Activated CD8-positive, alpha-beta memory T cell treated with anti-CD3 and anti-CD28 coated beads for 48 hours (primary cell): ENCODE results near the gene PRIM2.
"Not testable (repeated sequence)": the region's sequence is repeated elsewhere in the genome, so short reads cannot be mapped to it uniquely, and the experiment has no call there.

Experiments
- DNase-seq, 3 experiments: peaks; one replicate each; pipeline ENCODE4 v3.0.0-alpha.2; 2020; ENCODE audit warnings: low read depth in 2 of 3, low spot score in 2 of 3

PRIM2 gene

DNA sequence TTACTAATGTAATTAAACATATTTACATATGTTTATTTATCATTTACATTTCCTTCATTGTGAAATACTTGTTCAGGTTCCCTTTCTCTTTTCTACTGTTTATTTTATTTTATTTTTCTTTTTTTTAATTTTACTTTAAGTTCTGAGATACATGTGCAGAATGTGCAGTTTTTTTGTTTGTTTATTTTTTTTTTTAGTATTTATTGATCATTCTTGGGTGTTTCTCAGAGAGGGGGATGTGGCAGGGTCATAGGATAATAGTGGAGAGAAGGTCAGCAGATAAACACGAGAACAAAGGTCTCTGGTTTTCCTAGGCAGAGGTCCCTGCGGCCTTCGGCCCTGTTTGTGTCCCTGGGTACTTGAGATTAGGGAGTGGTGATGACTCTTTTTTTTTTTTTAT is 8.7 kb upstream of the PRIM2 start:
- DNase-seq, result not testable (repeated sequence)

- not testable (repeated sequence) for DNase-seq
Measured at GRCh38 chr6:57310095-57310816, 7.2 kb upstream of the PRIM2 start.

GRCh38 chr6:57310817-57311157 is 6.6 kb upstream of the PRIM2 start:
- DNase-seq, result no peak

GRCh38 chr6:57311300-57312003 is 6.0 kb upstream of the PRIM2 start:
- DNase-seq, result not testable (repeated sequence)

GRCh38 chr6:57312004-57312345 is 5.5 kb upstream of the PRIM2 start:
- DNase-seq, result no peak

- no peak for DNase-seq
Measured at GRCh38 chr6:57313009-57313408, 4.4 kb upstream of the PRIM2 start.

DNA sequence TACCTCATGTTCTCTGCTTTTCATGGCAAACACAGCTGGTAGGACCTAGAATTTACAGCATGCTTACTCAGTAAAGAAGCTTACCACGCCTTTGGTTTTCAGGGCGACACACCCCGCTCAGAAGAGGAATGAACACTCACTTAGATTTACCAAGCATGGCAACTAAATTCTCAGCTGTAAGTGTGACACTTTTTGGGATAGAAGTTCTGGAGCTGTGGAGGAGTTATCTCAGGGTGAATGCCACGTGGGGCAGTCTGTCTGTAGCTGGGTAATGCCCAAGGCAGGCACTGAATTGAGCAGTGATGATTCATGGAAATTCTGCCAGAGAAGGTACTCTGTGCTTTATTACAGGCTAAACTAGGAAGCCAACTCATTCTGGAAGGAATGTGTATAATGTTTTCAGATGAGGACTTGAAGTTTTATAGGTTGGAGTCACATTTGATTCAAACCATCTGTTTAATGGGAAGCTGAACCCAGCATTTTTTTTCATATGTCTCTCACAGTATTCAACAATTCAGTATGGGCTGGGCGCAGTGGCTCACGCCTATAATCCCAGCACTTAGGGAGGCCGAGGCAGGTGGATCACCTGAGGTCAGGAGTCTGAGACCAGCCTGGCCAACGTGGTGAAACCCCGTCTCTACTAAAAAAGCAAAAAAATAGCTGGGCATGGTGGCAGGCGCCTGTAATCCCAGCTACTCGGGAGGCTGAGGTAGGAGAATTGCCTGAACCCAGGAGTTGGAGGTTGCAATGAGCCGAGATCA is 3.5 kb upstream of the PRIM2 start:
- DNase-seq, result no peak

DNA sequence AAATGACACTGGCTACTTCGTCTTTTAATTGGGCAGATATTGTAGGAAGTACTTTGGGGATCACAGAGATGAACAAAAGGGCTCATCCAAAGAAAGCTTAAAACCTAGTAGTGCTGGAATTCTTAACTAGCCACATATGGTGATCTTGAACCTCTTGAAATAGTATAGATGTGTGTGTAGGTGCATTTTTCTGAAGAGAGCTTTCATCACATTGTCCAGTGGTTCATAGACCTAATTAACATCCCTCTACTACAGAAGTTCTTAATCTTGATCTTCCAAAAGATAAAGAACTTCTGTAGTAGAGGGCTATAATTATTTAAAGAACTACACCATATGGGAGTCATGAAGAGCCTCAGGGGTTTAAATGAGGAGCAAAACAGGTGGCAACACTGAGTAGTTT is 2.3 kb upstream of the PRIM2 start:
- no peak for DNase-seq

GRCh38 chr6:57315851-57316250 is 1.6 kb upstream of the PRIM2 start:
- no peak for DNase-seq

GRCh38 chr6:57316581-57317059 is 810 bp upstream of the PRIM2 start:
- DNase-seq, result peak; percentile 39 to 52 (median 47)

DNA sequence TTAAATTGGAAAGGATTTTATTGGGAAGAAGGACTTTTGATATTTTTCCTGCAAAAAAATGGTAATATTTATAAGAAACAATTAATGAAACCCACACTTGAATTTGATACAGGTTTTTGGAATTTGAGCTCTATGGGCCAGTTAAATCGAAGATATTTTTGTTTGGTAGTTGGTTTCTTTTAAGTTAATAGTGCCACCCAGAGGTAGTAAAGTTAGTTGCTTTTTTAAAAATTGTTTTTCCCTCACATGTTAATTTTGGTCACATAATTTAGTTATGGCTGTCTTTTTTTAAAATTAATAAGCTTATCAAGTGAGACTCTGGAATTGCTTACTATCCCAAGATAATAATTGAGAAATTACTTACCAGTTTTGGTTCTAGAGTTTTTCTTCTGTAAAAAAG is 7.1 kb downstream of the PRIM2 start:
- DNase-seq, result no peak

- DNase-seq, result no peak
Measured at GRCh38 chr6:57327311-57327710, 9.9 kb downstream of the PRIM2 start.

DNA sequence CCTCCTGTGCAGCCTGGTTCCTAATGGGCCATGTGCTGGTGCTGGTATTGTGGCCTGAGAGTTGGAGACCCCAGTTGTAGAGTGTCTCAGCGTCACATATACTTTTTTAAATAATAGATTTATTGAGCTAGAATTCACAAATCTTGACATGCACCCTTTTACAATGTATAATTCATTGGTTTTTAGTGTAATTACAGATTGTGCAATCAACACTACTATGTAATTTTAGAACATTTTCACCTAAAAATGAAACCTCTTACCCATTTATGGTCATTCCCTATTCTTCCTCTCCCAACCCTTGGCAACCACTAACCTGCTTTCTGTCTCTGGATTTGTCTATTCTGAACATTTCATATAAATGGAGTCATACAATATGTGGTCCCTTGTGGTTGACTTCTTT is 10.6 kb downstream of the PRIM2 start:
- DNase-seq, result no peak

DNA sequence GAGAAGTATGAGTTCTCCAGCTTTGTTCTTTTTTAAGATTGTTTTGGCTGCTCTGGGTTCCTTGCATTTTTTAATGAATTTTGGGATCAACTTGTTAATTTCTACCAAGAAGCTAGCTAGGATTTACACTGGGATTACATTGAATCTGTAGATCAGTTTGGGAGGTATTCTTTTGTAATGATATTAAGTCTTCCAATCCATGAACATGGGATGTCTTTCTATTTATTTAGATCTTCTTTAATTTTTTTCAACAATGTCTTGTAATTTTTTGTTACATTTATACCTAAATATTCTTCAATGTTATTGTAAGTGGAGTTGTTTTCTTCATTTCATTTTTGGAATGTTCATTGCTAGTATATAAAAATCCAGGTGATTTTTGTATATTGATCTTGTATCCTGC is 12.5 kb downstream of the PRIM2 start:
- DNase-seq, result no peak

DNA sequence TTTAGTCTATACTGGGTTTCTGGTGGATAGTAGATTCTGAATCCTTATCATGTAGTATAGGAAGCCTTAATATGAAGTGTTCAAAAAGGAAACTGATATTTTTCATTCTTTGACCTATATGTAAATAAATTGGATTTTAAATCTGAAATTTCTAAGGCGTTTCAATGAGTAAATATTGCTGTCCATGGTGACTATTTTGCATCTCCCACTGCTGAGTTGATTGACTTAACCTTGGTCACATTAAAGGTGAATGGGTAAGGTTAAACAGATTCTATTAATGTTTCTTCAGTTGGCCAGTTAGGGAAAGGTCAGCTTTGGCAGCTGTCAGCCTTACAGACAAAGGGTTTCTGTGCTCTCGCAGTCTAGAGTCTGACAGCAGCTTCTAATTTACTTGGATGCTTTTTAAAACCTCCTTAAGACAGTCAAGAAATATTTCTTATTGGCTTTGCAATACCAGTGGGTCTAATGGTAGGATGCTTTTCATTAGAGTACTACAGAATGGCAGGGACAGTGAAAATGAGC is 24.8 kb downstream of the PRIM2 start:
- no peak for DNase-seq

DNA sequence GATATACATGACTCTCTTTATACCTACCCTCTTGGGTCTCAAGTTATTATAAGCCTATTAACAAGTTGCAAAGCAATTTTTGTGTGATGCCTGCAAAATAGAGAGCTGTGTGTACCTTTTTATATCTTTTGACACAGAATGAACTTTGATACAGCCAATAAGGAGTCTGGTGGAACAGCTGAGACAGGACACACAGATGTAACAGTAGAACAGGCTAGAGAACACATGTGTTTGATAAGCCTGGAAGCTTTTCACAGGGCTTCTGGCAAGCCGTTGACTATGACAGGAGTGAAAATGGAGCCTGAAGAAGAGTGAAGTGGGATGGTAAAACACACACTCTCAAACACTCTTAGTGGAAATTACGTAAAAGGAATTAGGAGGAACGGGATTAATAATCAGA is 25.9 kb downstream of the PRIM2 start:
- DNase-seq, result not testable (repeated sequence)

DNA sequence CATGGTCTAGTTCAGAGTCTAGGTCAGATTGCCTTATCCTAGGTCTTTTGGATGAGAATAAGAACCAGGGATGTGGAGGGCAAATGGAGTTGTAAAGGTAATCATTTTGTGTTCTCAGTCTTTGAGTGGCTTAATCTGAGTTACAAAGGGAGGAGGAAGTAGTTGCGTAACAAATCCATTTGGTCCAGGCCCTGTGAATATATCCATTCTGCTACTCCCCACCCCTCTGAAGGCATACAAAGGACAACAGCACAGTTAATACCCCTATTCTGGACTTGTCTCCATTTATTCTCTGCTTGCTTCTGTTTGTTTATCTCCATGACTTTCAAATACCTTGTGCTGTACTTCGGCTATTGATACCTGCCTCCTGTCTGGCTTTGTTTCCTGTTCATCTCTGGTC is 29.3 kb downstream of the PRIM2 start:
- DNase-seq, result not testable (repeated sequence)

GRCh38 chr6:57347597-57347996 is 30.2 kb downstream of the PRIM2 start:
- DNase-seq, result not testable (repeated sequence)

DNA sequence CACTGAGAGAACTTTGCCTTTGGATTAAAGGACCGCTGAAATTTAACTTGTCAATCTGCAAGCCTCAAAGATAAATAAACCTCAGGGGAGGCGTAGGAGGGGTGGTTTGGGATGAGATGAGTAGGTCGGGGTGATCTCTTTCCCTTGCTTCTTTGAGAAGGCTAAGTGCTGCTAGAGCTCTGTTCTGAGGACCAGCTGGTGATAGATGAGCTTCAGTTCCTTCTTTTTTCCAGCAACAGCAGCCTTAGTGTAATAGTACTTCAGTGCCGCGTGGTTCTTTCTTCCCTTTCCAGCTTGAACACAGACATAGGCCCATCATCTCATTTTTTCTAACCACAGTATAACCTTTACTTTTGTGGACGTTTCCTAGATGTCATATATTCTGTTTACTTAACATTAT is 33.0 kb downstream of the PRIM2 start:
- DNase-seq, result not testable (repeated sequence)

DNA sequence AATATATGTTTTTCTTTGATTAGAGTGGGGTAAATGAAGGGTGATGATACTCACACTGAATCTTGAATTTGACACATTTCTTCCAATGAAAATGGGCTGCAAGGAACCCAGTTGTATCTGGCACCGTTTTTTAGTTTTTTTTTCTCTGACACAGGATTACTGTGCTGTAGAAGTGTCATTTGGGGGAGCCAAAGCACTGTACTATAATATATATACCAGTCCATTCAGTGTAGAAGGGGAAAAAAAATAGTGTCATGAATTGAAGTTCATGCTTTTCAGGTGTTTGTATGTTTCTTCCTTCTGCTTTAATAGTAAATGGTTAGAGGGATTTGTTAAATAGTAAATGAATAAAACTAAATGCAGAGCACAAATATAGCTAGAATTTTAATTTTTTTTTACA is 35.2 kb downstream of the PRIM2 start:
- not testable (repeated sequence) for DNase-seq

GRCh38 chr6:57358319-57358718 is 40.9 kb downstream of the PRIM2 start:
- DNase-seq, result not testable (repeated sequence)

GRCh38 chr6:57359766-57360165 is 42.3 kb downstream of the PRIM2 start:
- not testable (repeated sequence) for DNase-seq
